Panc1 (cell line): ENCODE results near the gene ZNF420. TPM values are rescaled to one million over a fixed set of nuclear protein-coding genes. Genes with fewer than 3 reads are reported as not detected.
A peak's percentile ranks its signal among the peaks of the same experiment; 100 is the strongest.

Experiments
- ATAC-seq: fragments of 200-7000 bp; cut with Tn5 transposase; 2 replicates; pipeline ENCODE4 v1.9.1; 2020; ENCODE audit warnings: mild to moderate bottlenecking, moderate library complexity
- BruUV-seq: library from RNA; stranded (reverse); fragments of 400-500 nt; replicated peaks from 2 replicates; lab custom pipeline; 2021; lab: Mats Ljungman, UMichigan
- CTCF ChIA-PET: fragments of 300-600 bp; sonication (Branson Sonifier 250); formaldehyde crosslinking; loops from one replicate; lab custom pipeline; 2022; ENCODE audit warnings: antibody characterized with exemption; lab: Charles Lee
- POLR2A ChIA-PET: fragments of 300-600 bp; sonication (Branson Sonifier 250); formaldehyde crosslinking; loops from one replicate; lab custom pipeline; 2022; ENCODE audit warnings: antibody characterized with exemption; lab: Charles Lee
- DNase-seq: peaks from one replicate; pipeline ENCODE4 v3.0.0-alpha.2; 2010; ENCODE audit warnings: low read depth, low spot score
- H3K27ac ChIP-seq: 2 replicates; pipeline ENCODE4 v1.5.1; 2011; ENCODE audit warnings: mild to moderate bottlenecking, low read length, inconsistent platforms
- H3K27me3 ChIP-seq: fragments of 200-500 bp; sonication (Bioruptor generic); 2 replicates; pipeline ENCODE4 v1.6.0; 2014; ENCODE audit warnings: low read length, inconsistent platforms; ENCODE audit not compliant: control insufficient read depth, insufficient read depth
- H3K36me3 ChIP-seq: fragments of 200-500 bp; sonication (Bioruptor generic); 2 replicates; pipeline ENCODE4 v1.5.1; 2014; ENCODE audit warnings: inconsistent platforms, mild to moderate bottlenecking, low read length, moderate library complexity; ENCODE audit not compliant: control insufficient read depth, insufficient read depth
- H3K4me1 ChIP-seq: 2 replicates; pipeline ENCODE4 v1.5.1; 2011; ENCODE audit warnings: inconsistent platforms, mild to moderate bottlenecking, low read length, moderate library complexity; ENCODE audit not compliant: control insufficient read depth, insufficient read depth
- H3K4me3 ChIP-seq, 2 experiments: 2 replicates each; pipeline ENCODE4 v1.5.1; 2011 to 2012; ENCODE audit warnings: low read depth in 2 of 2, low read length in 2 of 2, mild to moderate bottlenecking in 2 of 2, inconsistent platforms in 1 of 2, moderate library complexity in 1 of 2
- H3K9me3 ChIP-seq: fragments of 200-500 bp; sonication (Bioruptor generic); 2 replicates; pipeline ENCODE4 v1.5.1; 2014; ENCODE audit warnings: low read depth, mild to moderate bottlenecking, inconsistent platforms, low read length, moderate library complexity; ENCODE audit not compliant: control insufficient read depth, insufficient read depth
- POLR2AphosphoS5 ChIP-seq: IDR thresholded peaks from 2 replicates; pipeline ENCODE4 v1.6.1; 2012; ENCODE audit warnings: mild to moderate bottlenecking, low read depth, low read length, moderate library complexity
- SIN3A ChIP-seq: IDR thresholded peaks from 2 replicates; pipeline ENCODE4 v1.6.1; 2012; ENCODE audit warnings: low read depth, mild to moderate bottlenecking, low read length, moderate library complexity, borderline replicate concordance; ENCODE audit not compliant: insufficient read depth
- TCF7L2 ChIP-seq: IDR thresholded peaks from 2 replicates; pipeline ENCODE4 v1.6.1; 2011; ENCODE audit warnings: mild to moderate bottlenecking, low read depth, low read length, inconsistent platforms
- in situ Hi-C: cut with HindIII; loops from 2 replicates; pipeline ENCODE4 v1.10.0; 2016; ENCODE audit warnings: low sequenced_read_pairs, low pct_unique_long_range_greater_than_20kb
- intact Hi-C: fragments of 100-400 bp; cut with micrococcal nuclease; formaldehyde crosslinking; loops from one replicate; pipeline ENCODE4 v1.10.0; 2022; ENCODE audit not compliant: unreplicated experiment
- total RNA-seq: library from RNA; stranded (reverse); gene quantifications from one replicate; pipeline ENCODE4 v1.2.1, GENCODE V29; 2021; ENCODE audit not compliant: unreplicated experiment
- TF ChIP-seq, protein P1 (sequence below), 2 experiments: IDR thresholded peaks; 2 replicates each; pipeline ENCODE4 v1.6.1; 2011 to 2012; ENCODE audit warnings: low read depth in 2 of 2, control low read depth in 1 of 2, low read length in 1 of 2, mild to moderate bottlenecking in 1 of 2, moderate library complexity in 1 of 2; ENCODE audit not compliant: insufficient read depth in 1 of 2
- TF ChIP-seq, protein P2 (sequence below): fragments of 450-650 bp; IDR thresholded peaks from 2 replicates; pipeline ENCODE4 v1.5.1; 2017; ENCODE audit warnings: mild to moderate bottlenecking

Gene ZNF420
- total RNA-seq, 1 experiment from 2014 or later = 13.7 TPM

DNA sequence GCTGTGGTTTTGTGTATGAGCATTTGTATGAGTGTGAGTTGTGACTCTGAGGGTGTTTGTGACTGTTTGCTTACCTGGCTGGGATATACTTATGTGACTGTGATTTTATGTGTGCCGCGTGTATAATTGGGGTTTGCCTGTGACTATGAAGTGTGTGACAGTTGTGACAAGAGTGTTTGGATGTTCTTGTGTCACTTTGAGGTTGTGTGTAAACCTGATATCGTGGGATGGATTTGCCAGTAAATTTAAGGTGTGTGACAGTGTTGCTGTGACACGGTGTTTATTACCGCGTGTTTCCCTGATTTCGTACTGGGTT lies 442 bp downstream of the ZNF420 start:
- Histone ChIP-seq H3K27me3 (no peaks in the 10 kb centered on the region), H3K27ac (peak overlapping the region; percentile 79), H3K4me1 (peaks cover 5% of the 10 kb centered on the region; the same call in 1 of the 2 replicates), H3K36me3 (no peaks in the 10 kb centered on the region), H3K4me3 (peak overlapping the region; percentile 62 to 98), H3K9me3 (peaks cover 26% of the 10 kb centered on the region)
- ATAC-seq (no peak), DNase-seq (no peak)
- ChIA-PET CTCF (no interaction called here), POLR2A (interaction anchor here (0.5 kb wide), 2 partner anchors 94 to 421 kb away, joined by 3 to 4 read pairs; no protein-coding TSS in a partner anchor)
- in situ Hi-C loops (no loop called here), intact Hi-C loops (no loop called here)
- no TSS peak for BruUV-seq
- TF ChIP-seq, protein P1, sequence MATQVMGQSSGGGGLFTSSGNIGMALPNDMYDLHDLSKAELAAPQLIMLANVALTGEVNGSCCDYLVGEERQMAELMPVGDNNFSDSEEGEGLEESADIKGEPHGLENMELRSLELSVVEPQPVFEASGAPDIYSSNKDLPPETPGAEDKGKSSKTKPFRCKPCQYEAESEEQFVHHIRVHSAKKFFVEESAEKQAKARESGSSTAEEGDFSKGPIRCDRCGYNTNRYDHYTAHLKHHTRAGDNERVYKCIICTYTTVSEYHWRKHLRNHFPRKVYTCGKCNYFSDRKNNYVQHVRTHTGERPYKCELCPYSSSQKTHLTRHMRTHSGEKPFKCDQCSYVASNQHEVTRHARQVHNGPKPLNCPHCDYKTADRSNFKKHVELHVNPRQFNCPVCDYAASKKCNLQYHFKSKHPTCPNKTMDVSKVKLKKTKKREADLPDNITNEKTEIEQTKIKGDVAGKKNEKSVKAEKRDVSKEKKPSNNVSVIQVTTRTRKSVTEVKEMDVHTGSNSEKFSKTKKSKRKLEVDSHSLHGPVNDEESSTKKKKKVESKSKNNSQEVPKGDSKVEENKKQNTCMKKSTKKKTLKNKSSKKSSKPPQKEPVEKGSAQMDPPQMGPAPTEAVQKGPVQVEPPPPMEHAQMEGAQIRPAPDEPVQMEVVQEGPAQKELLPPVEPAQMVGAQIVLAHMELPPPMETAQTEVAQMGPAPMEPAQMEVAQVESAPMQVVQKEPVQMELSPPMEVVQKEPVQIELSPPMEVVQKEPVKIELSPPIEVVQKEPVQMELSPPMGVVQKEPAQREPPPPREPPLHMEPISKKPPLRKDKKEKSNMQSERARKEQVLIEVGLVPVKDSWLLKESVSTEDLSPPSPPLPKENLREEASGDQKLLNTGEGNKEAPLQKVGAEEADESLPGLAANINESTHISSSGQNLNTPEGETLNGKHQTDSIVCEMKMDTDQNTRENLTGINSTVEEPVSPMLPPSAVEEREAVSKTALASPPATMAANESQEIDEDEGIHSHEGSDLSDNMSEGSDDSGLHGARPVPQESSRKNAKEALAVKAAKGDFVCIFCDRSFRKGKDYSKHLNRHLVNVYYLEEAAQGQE (IDR thresholded peaks at IDR 0.05; ENCODE audit: insufficient read depth in 1 of 2, low read depth in 2 of 2, low read length in 1 of 2) = no peak
- TF ChIP-seq POLR2AphosphoS5 (no peak), SIN3A (no peak), TCF7L2 (no peak)
- TF ChIP-seq, protein P2, sequence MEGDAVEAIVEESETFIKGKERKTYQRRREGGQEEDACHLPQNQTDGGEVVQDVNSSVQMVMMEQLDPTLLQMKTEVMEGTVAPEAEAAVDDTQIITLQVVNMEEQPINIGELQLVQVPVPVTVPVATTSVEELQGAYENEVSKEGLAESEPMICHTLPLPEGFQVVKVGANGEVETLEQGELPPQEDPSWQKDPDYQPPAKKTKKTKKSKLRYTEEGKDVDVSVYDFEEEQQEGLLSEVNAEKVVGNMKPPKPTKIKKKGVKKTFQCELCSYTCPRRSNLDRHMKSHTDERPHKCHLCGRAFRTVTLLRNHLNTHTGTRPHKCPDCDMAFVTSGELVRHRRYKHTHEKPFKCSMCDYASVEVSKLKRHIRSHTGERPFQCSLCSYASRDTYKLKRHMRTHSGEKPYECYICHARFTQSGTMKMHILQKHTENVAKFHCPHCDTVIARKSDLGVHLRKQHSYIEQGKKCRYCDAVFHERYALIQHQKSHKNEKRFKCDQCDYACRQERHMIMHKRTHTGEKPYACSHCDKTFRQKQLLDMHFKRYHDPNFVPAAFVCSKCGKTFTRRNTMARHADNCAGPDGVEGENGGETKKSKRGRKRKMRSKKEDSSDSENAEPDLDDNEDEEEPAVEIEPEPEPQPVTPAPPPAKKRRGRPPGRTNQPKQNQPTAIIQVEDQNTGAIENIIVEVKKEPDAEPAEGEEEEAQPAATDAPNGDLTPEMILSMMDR = no peak

DNA sequence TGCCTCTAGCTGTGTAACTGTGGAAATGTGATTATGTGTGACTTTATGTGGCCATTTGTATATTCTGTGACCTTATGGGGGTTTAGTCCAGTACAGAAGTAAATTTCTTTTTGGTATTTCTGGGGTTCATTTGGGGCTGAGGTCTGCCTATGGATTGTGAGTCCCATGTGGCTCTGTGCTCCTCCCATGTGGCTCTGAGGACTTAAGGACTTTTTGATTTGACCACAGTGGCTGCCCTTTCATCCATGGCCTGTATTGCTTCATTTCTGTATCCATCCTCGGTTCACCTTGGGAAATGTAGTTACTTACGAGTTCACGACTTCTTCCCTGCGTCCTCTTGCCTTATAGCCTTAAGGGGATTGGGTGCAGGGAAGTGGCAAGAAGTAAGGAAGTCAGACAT lies 1.0 kb downstream of the ZNF420 start:
- Histone ChIP-seq H3K36me3 (no peaks in the 10 kb centered on the region), H3K9me3 (peaks cover 30% of the 10 kb centered on the region), H3K4me1 (peaks cover 5% of the 10 kb centered on the region; the same call in 1 of the 2 replicates), H3K4me3 (peak overlapping the region; percentile 62 to 98), H3K27ac (peak overlapping the region; percentile 79), H3K27me3 (no peaks in the 10 kb centered on the region)
- ATAC-seq = no peak
- ChIA-PET CTCF (no interaction called here), POLR2A (no interaction called here)
- intact Hi-C loops = no loop called here
- in situ Hi-C loops = no loop called here
- no peak for DNase-seq
- no peak for TF ChIP-seq POLR2AphosphoS5
- TF ChIP-seq, protein P2 = no peak
- TF ChIP-seq, protein P1 (IDR thresholded peaks at IDR 0.05; ENCODE audit: insufficient read depth in 1 of 2, low read depth in 2 of 2, low read length in 1 of 2) = no peak
- TF ChIP-seq TCF7L2 = no peak
- no peak for TF ChIP-seq SIN3A
- BruUV-seq = no TSS peak
